Heart right ventricle (tissue), 16 donors: ENCODE measurements around the gene C9orf43. TPM values are rescaled to one million over a fixed set of nuclear protein-coding genes. Genes with fewer than 3 reads are reported as not detected.

Experiments used
- ATAC-seq, 8 donors: fragments of 200-7000 bp; cut with Tn5 transposase; one replicate each; pipeline ENCODE4 v1.9.1; 2020; ENCODE audit warnings: mild to moderate bottlenecking in 8 of 8, moderate library complexity in 8 of 8, moderate number of reproducible peaks in 1 of 8
- DNase-seq, 2 donors: peaks; one replicate each; pipeline ENCODE4 v3.0.0-alpha.2; 2020
- H3K27ac ChIP-seq, 10 donors: fragments of 200-600 bp; sonication (generic) in 2 of 10; one replicate each; pipeline versions ENCODE4 v1.5.0 to v1.8.0; 2020 to 2022; ENCODE audit warnings: mild to moderate bottlenecking in 3 of 10
- H3K27me3 ChIP-seq, 7 donors: fragments of 200-600 bp; one replicate each; pipeline ENCODE4 v1.8.0; 2021 to 2022; ENCODE audit warnings: mild to moderate bottlenecking in 2 of 7
- H3K36me3 ChIP-seq, 9 donors: fragments of 200-600 bp; sonication (generic) in 1 of 9; one replicate each; pipeline versions ENCODE4 v1.5.0 to v1.8.0; 2020 to 2022; ENCODE audit warnings: mild to moderate bottlenecking in 2 of 9
- H3K4me1 ChIP-seq, 9 donors: fragments of 200-600 bp; sonication (generic) in 1 of 9; one replicate each; pipeline versions ENCODE4 v1.5.0 to v1.8.0; 2020 to 2022; ENCODE audit warnings: mild to moderate bottlenecking in 4 of 9
- H3K4me3 ChIP-seq, 10 donors: fragments of 200-600 bp; sonication (generic) in 2 of 10; one replicate each; pipeline versions ENCODE4 v1.5.0 to v1.8.0; 2020 to 2022; ENCODE audit warnings: mild to moderate bottlenecking in 7 of 10, moderate library complexity in 2 of 10
- H3K9me3 ChIP-seq, 11 donors: fragments of 200-600 bp in 10 of 11; sonication (generic) in 2 of 11; one replicate each; pipeline versions ENCODE4 v1.5.0 to v1.8.0; 2013 to 2022; ENCODE audit warnings: mild to moderate bottlenecking in 2 of 11, control low read depth in 1 of 11, moderate library complexity in 1 of 11
- CTCF ChIP-seq, 9 donors: fragments of 200-600 bp; sonication (generic) in 2 of 9; IDR thresholded peaks; one replicate each; pipeline versions ENCODE4 v1.5.0 to v1.8.0; 2021 to 2022; ENCODE audit warnings: antibody characterized with exemption in 9 of 9, mild to moderate bottlenecking in 5 of 9, moderate library complexity in 1 of 9
- WGBS, 2 donors: extraction: QIAGEN DNeasy Blood & Tissue Kit; methylation state at CpG; one replicate each; pipeline ENCODE4 v1.1.7; 2013; ENCODE audit warnings: inconsistent platforms in 1 of 2; 5-methylcytosine and 5-hydroxymethylcytosine counted together
- intact Hi-C, 10 donors: fragments of 100-400 bp; cut with DNase I; formaldehyde crosslinking; loops; one replicate each; pipeline versions ENCODE4 v1.11.1 to v1.14.2; 2022
- polyA plus RNA-seq, 2 donors: library from polyadenylated mRNA; stranded (reverse); fragments of 200-250 nt; gene quantifications; one replicate each; pipeline ENCODE4 v1.2.3, GENCODE V29; 2013
- total RNA-seq, 10 donors: library from RNA; stranded (reverse); fragmentation: NEBNext Ultra II Directional in 3 of 10; extraction: Animal tissue kit (Norgen Biotek cat#: 25700) in 3 of 10; gene quantifications; one replicate each; pipeline versions ENCODE4 v1.2.1 to v1.2.4, GENCODE V29; 2021 to 2023
- donor health status: Arrhythmogenic right ventricular cardiomyopathy.
- donor health status: ischemic (EF 13 %, LVEDD 7.1; RV severe dilation, severe dysfunction).
- donor health status: healthy with polysubstance abuse.
- donor health status: DM: no; HTN: yes; CAD: no.
- donor health status: DM: no; HTN: no; CAD: no.
- donor health status: ischemic (EF 25% LVEDD 6.9; RV normal size, moderate dysfunction).
- donor health status: ischemic (EF 25% LVEDD 5.7; RV mildly dilated, moderate dysfunction).
- donor health status: healthy.
- donor health status: DM: yes; HTN: yes; CAD: no.
- donor health status: Ischemic cardiomyopathy.
- donor health status: ischemic (EF 35%, LVEDD 5.7; RV mildly dilated, moderate dysfunction).
- donor health status: nonischemic (EF 11% LVEDD 7.7; RV severe dilation, severe dysfunction).
- donor health status: DM: yes; HTN: yes; CAD: no.
- donor health status: PGD.
- donor health status: ischemic (EF 29% LVEDD 5.4; RV normal size, mild dysfunction).
- donor health status: nonischemic (EF 23%, LVEDD 6.1; RV moderate dilation, normal function).

C9orf43 gene
- total and polyA plus RNA-seq, 12 donors: 0.06 to 1.1 (median 0.28) TPM; not detected in 2

DNA sequence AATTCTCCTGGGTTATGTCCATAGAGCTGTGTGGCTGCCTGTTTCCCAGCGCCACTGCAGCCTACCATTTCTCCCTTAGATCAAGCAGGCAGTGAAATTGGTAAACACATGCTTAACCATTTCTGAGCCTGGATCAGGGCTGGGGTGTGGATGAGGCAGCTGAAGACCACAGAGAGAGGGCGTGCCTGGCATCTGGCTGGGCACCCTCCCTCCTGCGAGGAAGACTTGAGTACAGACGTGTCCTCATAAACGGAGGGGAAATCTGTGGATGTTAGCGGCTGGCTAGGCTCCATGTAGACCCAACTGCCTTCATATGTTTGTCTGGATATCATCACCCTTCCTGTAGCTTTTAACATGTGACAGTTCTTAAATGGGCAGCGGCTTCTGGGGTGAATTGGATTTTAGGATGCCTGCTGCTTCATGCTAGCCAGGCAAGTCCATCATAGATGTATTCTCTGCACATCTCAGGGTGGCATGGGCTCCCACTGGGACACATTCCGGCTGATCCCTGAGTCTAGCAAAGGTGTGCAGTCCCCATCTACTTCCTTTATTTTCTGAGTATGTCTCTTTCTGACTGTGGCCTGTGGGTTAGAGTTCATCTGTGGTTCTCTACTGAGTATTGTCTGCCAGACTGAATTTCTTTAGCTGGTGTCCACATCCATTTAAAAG is 63.9 kb downstream of the C9orf43 start:
- WGBS, 2 donors: 56 to 64% methylated on average over 8 of the region's 8 CpGs
- no peak overlapping the region for H3K4me3 ChIP-seq
- no peaks in the 10 kb centered on the region for H3K36me3 ChIP-seq
- DNase-seq (no peak), ATAC-seq (peak in 3 of 8 donors; percentile 13 to 22 (median 19))
- H3K9me3 ChIP-seq: no peaks in the 10 kb centered on the region
- intact Hi-C loops: no loop called here
- no peak for TF ChIP-seq CTCF (IDR thresholded peaks at IDR 0.05)
- H3K27ac ChIP-seq: peak overlapping the region in 6 of 10 donors; percentile 14 to 46 (median 26)
- no peaks in the 10 kb centered on the region for H3K27me3 ChIP-seq
- peaks cover 0 to 53% (median 12%) of the 10 kb centered on the region in 9 donors for H3K4me1 ChIP-seq

GRCh38 chr9:113475031-113475430 is 64.5 kb downstream of the C9orf43 start:
- WGBS, 2 donors: 65% methylated on average over 2 of the region's 2 CpGs

DNA sequence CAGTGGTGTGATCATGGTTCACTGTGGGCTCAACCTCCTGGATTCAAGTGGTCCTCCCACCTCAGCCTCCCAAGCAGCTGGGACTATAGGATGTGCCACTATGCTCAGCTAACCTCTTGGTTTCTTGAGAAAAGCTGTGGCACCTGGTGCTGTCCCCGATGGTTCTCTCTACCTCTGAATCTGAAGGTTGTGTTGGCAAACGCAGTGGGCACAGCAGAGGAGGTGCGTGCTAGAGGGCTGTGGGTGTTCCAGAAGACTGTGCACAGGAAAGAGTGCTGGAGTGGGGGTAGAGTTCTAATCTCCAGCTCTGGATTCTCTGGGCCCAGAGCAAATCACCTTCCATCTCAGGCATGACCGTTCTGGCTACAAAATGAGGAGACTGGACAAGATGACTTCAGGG is 65.4 kb downstream of the C9orf43 start:
- no peak for DNase-seq
- peaks cover 0 to 55% (median 17%) of the 10 kb centered on the region in 9 donors for H3K4me1 ChIP-seq
- H3K9me3 ChIP-seq: no peaks in the 10 kb centered on the region
- WGBS, 2 donors: 96 to 97% methylated on average over 4 of the region's 4 CpGs
- H3K36me3 ChIP-seq: no peaks in the 10 kb centered on the region
- H3K4me3 ChIP-seq: no peak overlapping the region
- no peak for ATAC-seq
- H3K27me3 ChIP-seq: no peaks in the 10 kb centered on the region
- TF ChIP-seq CTCF (IDR thresholded peaks at IDR 0.05): no peak
- H3K27ac ChIP-seq: no peak overlapping the region
- intact Hi-C loops: no loop called here

More at GRCh38 chr9:113475031-113475430, 64.5 kb downstream of the C9orf43 start:
- Histone ChIP-seq H3K4me3 (no peak overlapping the region), H3K9me3 (no peaks in the 10 kb centered on the region), H3K4me1 (peaks cover 0 to 55% (median 14%) of the 10 kb centered on the region in 9 donors), H3K36me3 (no peaks in the 10 kb centered on the region), H3K27ac (peak overlapping the region in 3 of 10 donors; percentile 9 to 46 (median 14)), H3K27me3 (no peaks in the 10 kb centered on the region)
- no peak for TF ChIP-seq CTCF (IDR thresholded peaks at IDR 0.05)
- intact Hi-C loops: no loop called here
- ATAC-seq: peak in 2 of 8 donors; percentile 16 to 28
- DNase-seq: no peak

GRCh38 chr9:113476511-113476916 is 66.0 kb downstream of the C9orf43 start:
- H3K27ac ChIP-seq: peak overlapping the region in 2 of 10 donors; percentile 15 to 21
- no peaks in the 10 kb centered on the region for H3K9me3 ChIP-seq
- H3K4me1 ChIP-seq: peaks cover 0 to 55% (median 17%) of the 10 kb centered on the region in 9 donors
- H3K4me3 ChIP-seq: no peak overlapping the region
- DNase-seq (no peak), ATAC-seq (peak in 3 of 8 donors; percentile 20 to 24 (median 21))
- no peak for TF ChIP-seq CTCF (IDR thresholded peaks at IDR 0.05)
- intact Hi-C loops: no loop called here
- no peaks in the 10 kb centered on the region for H3K36me3 ChIP-seq
- 78 to 83% methylated on average over 4 of the region's 4 CpGs for WGBS, 2 donors
- H3K27me3 ChIP-seq: no peaks in the 10 kb centered on the region
